AG10803 (cell line): ENCODE results near the gene BMERB1.

Experiments
- DNase-seq: peaks from one replicate; pipeline ENCODE4 v3.0.0; 2010; ENCODE audit warnings: low read depth
- H3K4me3 ChIP-seq: 2 replicates; pipeline ENCODE4 v1.5.1; 2011; ENCODE audit warnings: mild to moderate bottlenecking, low read length, control low read depth
- CTCF ChIP-seq: conservative IDR thresholded peaks from 2 replicates; pipeline ENCODE4 v1.5.1; 2011; ENCODE audit warnings: mild to moderate bottlenecking, low read length, control low read depth, inconsistent platforms

BMERB1 gene

GRCh38 chr16:15490123-15490711 lies 55.8 kb downstream of the BMERB1 start:
- DNase-seq = no peak
- no peak overlapping the region for H3K4me3 ChIP-seq
- TF ChIP-seq CTCF = no peak

GRCh38 chr16:15491411-15491810 lies 57.0 kb downstream of the BMERB1 start:
- H3K4me3 ChIP-seq = no peak overlapping the region
- DNase-seq = no peak
- TF ChIP-seq CTCF = no peak

GRCh38 chr16:15492091-15492740 lies 57.8 kb downstream of the BMERB1 start:
- no peak for TF ChIP-seq CTCF
- no peak for DNase-seq
- no peak overlapping the region for H3K4me3 ChIP-seq

GRCh38 chr16:15493466-15494180 lies 59.2 kb downstream of the BMERB1 start:
- TF ChIP-seq CTCF = no peak
- peak overlapping the region; percentile 0; the same call in 1 of the 2 replicates for H3K4me3 ChIP-seq
- peak; percentile 95 for DNase-seq

GRCh38 chr16:15494236-15494635 lies 59.8 kb downstream of the BMERB1 start:
- no peak overlapping the region for H3K4me3 ChIP-seq
- peak; percentile 77 for DNase-seq

GRCh38 chr16:15495898-15496297 lies 61.5 kb downstream of the BMERB1 start:
- H3K4me3 ChIP-seq = no peak overlapping the region
- DNase-seq = no peak
- no peak for TF ChIP-seq CTCF

More at GRCh38 chr16:15494236-15494635, 59.8 kb downstream of the BMERB1 start:
- no peak for TF ChIP-seq CTCF
